Kidney capillary endothelial cell (primary cell): ENCODE data around the gene FGF13.

Source experiments
- DNase-seq: peaks from one replicate; pipeline ENCODE4 v3.0.0-alpha.2; 2018; ENCODE audit warnings: low spot score

The FGF13 gene

DNA sequence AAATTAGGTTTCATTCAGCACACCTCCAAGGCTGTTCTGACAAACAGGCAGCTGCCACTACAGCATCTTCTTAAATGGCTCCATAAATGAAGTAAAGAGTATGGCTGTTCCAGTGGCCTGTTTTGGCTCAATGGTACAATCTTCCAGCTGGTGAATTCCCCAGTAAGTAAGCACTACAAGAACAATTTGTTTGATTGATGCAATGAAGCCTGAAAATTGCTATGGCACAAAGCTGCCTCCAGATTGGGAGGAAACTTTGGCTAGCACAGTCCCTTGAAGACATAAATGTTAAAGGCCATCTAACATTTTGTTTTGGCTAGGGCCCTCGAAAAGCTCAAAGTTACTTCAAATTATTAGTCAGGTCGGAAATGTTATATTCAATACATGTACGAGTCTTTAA, 47.5 kb downstream of the FGF13 start:
- DNase-seq = no peak

DNA sequence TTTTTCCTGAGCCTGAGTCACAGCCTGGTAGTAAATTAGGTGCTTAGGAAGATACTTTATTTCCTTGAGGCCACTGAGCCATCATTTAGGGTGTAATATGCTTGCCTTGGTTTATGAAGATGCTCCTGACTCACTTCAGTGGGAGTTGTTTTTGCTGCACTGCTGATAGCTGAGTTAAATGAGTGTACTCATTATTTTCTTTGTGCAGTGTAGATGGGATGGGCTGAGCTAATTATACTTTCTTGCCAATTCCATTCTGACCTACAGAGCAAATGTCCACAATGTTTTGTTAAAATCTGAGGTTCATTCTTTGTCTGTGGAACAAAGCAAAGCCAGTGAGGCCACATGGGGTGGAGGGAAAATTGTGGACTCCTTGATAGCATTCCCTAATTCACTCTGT, 60.0 kb downstream of the FGF13 start:
- DNase-seq = no peak

DNA sequence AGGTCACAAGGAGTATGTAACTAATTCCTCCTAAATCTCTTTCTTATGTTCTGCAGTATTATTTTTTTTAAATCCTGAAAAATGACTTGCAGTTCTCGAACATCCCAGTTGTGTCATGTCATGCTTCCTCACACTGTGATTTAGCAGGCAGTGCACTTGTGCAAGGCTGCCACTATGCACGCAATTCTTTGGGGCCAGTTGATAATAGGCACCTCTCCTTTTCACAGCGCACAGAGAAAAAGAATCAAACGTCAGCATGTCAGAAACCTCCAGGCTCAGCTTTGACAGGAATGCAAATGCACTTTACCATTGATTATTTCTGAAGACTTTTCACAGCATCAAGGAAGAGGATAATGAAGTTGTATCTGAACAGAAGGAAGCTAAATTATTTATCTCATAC, 62.9 kb downstream of the FGF13 start:
- DNase-seq = no peak

DNA sequence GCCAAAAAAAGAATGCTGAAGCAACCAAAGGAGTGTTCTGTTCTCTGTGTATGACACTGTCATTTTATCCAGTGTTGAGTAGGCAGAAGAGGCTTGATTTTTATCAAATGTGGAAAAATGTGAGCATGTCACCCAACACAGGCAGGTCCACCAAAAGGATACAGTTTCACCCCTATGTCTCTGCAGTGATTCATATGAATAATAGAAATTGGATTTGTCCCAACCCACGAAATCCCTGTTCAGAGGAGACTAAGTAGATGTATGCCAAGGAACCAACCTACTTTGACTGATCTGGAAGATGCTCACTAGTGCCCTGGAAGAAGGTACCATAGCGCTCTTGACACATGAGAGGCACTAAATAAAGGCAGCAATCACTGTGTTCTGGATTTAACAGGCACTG, 72.5 kb downstream of the FGF13 start:
- no peak for DNase-seq
